Right renal cortex interstitium (tissue), 3 donors: ENCODE measurements around the gene MAP4K1. TPM values are rescaled to one million over a fixed set of nuclear protein-coding genes. Genes with fewer than 3 reads are reported as not detected.
"Not testable (repeated sequence)": the region's sequence is repeated elsewhere in the genome, so short reads cannot be mapped to it uniquely, and the experiment has no call there.

Source experiments
- DNase-seq, 3 donors: peaks; one replicate each; pipeline ENCODE4 v3.0.0-alpha.2; 2013; ENCODE audit warnings: low read depth in 3 of 3, low spot score in 2 of 3
- polyA plus RNA-seq, 3 donors: library from polyadenylated mRNA; unstranded; fragments of 120-200 nt; gene quantifications; one replicate each; pipeline ENCODE4 v1.2.1, GENCODE V29; 2013; ENCODE audit not compliant: insufficient read length in 3 of 3

The MAP4K1 gene
- polyA plus RNA-seq, 3 donors = 2.5 to 2.9 (median 2.6) TPM

DNA sequence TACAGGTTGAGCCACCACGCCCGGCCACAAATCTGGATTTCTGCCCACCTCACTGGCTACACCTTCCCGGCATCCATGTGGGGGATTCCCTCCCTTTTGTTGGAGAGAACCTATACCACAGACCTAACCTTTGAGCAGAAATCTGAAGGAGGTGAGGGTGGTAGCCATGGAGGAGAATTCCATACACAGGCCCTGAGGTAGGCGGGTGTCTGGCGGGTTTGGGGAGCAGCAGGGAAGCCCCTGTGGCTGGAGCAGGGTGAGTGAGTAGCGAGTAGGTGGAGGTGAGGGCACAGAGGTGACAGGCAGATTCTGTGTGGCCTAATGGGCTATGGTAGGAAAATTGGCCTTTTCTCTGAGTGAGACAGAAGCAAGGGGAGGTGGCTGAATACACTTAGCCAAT lies 11.8 kb upstream of the MAP4K1 start:
- no peak for DNase-seq

GRCh38 chr19:38626401-38626800 lies 8.6 kb upstream of the MAP4K1 start:
- no peak for DNase-seq

DNA sequence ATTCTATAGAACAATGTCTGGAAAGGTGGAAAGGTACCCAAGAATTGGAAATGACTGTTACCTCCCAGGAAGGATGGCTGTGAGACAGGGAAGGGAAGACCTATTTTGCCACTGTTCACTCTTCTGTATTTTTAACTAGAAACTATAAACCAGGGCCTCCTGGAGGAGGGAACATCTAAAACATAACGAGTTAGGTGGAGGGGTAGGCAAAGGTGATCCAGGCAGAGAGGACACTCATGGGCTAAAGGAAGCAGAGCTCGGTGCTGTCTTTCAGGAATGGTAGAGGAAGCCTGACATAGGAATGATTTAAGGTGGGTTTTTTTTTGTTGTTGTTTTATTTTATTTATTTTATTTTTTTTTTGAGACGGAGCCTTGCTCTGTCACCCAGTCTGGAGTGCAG lies 7.1 kb upstream of the MAP4K1 start:
- DNase-seq = no peak

DNA sequence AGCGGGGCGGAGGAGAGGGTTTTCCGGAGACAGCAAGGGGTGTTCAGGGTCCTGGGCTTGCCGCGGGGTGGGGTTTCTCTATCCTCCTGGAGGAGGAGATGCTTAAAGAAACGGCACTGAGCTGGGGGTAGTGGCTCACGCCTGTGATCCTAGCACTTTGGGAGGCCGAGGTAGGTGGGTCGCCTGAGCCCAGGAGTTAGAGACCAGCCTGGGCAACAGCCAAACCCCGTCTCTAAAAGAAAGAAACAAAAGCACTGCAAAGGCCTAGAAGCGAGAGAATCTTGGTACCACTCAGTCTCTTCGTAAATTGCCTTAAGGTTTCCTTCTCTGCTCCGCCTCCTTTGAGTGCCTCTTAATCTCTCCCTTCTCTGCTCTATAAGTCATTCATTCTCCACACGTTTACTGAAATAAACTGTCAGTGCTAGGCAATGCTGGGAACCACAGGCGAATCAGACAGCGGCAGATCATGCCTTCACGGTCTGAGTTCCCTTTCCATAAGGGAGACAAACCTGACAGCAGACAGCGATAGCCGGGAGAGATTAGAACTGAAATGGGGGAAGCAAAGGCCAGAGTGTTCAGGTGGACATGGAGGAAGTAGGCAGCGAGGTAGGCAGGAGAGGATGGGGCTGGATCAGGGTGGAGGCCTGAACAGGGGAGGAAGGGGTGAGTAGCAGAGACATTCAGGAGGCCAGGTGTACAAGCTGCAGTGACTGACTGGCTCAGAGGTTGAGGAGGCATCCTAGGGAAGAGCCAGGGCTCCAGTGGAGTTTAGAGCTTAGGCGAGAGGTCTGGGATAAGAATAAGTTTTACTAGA lies 1.8 kb upstream of the MAP4K1 start:
- no peak for DNase-seq

DNA sequence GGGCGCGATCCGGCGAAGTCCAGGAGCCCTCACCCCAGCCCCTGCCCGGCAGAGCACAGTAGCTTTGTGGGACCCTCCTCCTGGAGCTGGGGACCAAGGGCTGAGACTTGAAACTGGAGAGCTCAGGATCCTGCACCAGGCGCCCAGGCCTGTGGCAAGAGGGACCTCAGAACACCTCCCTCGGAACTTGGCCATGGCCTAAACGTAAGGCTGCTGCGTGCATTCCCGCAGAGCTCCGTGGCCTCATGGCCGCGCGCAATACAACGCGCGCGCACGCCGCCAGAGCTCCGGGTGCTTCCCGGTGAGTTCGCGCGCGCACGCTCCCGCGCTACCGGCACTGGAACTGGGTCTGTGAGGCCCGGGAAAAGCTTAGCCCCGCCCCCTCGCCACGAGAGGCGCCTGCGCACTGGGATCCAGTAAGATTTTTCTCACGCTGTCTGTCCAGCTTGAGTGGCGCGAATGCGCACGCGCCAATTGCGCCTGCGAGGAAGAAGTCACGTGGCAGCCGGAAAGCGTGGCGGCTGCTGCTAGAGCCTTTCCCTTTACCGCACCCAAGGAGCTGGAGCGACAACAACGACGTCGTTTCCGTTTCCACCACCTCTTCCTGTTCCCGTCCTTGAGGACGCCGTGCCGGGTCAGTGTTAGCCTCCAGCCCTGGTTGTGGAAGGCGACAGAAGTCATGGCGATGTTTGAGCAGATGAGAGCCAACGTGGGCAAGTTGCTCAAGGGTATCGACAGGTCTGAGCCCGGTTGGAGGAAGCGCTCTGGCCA lies 1.0 kb upstream of the MAP4K1 start, which contains the start of gene EIF3K:
TSS of gene EIF3K (plus strand) at position 599 of the 771 bp plus-strand sequence. CDS start at position 680, 81 bp downstream.
- DNase-seq = peak; percentile 98 to 99 (median 99)

- DNase-seq = no peak
Measured at GRCh38 chr19:38617283-38617763, 430 bp downstream of the MAP4K1 start.

DNA sequence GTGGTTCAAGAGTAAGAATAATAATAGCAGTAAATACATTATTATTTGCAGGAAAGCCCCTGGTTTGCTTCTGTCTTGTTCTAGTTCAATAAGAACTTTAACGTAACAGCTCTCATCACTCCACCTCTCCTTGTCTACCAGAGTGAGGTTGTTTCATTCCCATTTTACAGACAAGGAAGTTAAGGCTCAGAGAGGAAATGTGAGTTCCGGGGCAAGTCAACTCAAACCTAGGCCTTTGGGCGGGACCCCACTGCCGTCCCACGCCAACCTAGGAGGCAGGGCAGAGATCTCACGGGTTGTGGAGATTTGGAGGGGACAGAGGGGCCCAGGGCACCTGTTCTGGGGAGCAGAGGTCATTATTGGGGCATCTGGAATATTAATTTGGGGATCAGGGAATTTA lies 1.5 kb downstream of the MAP4K1 start:
- DNase-seq = no peak

- DNase-seq = no peak
Measured at GRCh38 chr19:38615007-38615581, 2.7 kb downstream of the MAP4K1 start.

DNA sequence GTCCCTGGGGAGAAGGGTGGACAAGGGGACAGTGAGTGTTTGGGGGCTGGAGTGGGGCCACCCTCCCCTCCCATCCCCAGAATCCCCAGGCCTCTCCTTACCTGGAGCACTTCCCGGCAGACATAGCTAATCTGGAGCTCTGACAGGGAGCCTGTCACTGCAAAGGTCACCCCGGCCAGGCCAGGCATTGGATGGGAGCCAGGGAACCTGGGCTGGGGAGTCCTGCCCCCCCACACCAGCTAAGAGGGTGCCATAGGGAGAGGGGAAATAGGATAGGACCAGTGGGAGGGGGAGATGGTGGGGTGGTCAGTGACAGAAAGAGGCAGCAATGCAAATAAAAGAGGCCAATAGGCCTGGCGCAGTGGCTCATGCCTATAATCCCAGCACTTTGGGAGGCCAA lies 3.5 kb downstream of the MAP4K1 start:
- DNase-seq = no peak

DNA sequence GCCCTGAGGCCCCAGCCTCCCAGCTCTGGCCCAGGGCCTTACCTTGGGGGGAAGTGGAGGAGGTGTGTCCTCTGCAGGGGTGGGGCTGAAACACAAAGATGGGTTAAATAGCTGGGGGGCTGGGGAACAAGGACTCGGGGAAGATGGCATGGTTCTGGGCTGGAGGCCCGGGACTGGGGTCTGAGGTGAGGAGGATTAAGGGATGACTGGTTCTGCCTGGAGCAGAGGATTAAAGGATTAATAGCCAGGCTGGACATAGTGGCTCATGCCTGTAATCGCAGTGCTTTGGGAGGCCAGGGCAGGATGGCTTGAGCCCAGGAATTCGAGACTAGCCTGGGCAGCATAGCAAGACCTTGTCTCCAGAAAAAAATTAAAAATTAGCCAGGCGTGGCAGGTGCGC lies 11.6 kb downstream of the MAP4K1 start:
- DNase-seq = no peak

GRCh38 chr19:38602856-38603255 lies 14.9 kb downstream of the MAP4K1 start:
- DNase-seq = not testable (repeated sequence)

DNA sequence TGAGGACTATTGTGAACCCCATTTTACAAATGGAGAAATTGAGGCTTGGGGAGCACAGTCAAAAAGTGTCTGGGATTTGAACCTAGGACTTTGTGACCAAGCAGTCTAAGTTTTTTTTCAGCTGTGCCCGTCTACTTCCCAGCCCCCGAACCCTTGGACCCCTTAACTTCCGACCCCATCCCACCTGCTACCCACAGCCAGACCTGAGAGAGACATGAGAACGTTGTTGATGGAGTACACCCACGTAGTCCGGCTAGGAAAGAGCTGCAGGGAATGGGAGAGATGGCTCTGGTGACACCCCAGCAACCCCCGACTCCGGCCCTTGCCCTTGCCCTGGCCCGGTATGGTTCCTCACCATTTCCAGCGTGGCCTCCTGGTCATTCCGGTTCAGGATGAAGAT lies 18.0 kb downstream of the MAP4K1 start:
- DNase-seq = no peak

- no peak for DNase-seq
Measured at GRCh38 chr19:38597075-38597474, 20.7 kb downstream of the MAP4K1 start.

DNA sequence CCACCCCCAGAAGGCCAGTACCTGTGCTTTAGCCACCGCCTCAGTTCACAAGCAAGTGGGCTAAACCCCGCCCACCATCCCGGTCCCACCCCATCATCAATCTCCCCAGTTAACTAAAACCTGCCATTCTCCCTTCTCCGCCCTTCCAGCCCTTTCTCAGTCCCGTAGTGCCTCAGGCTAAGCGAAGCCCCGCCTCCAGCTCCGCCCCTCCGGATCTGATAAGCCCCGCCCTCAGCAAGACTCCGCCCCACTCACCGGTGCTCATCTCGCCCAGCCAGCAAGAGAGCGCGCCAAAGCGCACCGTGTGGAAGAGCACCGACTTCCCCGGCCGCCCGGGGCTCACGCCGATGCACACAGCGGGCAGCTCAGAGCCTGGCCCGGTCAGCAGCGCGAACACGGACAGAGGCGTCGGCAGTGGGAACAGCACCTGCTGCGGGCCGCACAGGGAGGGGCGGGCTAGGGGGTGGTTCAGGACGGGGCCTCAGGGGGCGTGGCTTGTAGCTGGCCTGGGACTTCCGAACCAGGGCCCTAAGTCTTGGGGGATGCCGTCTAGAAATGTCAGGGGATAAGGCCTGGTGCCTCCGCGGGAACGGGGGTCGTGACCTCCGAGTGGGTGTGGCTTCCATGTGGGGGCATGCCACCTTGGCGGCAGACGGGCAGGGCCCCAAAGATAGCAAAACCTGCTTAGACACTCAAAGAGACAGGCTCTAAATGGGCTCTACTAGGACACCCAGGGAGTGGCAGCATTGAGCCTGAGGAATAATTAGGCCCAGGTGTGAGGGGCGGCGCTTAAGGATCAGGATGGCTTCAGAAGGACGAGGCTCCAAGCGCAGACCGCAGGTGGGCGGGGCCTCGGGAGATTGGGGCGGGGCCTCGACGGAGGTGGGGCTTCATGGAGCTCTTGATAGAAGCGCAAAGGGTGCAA lies 21.4 kb downstream of the MAP4K1 start:
- DNase-seq = peak in 2 of 3 donors; percentile 31 to 41

DNA sequence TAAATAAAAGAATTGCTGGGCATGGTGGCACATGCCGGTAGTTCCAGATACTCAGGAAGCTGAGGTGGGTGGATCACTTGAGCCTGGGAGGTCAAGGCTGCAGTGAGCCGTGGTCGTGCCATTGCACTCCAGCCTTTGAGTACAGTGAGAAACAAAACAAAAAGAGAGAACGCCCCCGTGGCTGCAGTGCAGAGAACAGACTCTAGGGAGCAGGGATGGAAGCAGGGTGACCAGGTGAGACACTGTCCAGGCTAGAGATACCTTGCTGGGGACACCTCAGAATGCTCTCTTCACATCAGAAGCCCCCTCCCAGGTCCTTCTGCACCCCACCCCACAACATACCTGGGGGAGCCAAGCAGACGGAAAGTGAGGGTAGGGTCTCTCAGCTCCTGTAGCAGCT lies 24.8 kb downstream of the MAP4K1 start:
- no peak for DNase-seq

- no peak for DNase-seq
Measured at GRCh38 chr19:38588041-38588440, 29.7 kb downstream of the MAP4K1 start.

DNA sequence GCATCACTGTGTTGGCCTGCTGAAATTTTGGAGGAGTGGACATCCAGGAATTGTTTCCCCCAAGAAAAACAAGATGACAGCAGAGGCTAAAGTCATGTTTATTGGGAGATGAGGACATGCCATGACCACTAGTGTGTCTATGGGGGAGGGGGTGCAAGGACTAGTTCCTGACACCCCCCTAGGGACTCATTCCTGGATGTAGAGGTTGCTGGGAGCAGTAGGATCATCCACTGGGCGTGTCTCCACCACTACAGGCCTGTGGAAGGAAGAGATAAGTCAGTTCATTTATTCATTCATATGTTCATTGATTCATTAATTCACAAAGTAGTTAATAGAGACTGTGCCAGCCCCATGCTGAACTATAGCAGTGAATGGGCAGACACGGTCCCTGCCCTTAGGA lies 30.2 kb downstream of the MAP4K1 start:
- DNase-seq = no peak

DNA sequence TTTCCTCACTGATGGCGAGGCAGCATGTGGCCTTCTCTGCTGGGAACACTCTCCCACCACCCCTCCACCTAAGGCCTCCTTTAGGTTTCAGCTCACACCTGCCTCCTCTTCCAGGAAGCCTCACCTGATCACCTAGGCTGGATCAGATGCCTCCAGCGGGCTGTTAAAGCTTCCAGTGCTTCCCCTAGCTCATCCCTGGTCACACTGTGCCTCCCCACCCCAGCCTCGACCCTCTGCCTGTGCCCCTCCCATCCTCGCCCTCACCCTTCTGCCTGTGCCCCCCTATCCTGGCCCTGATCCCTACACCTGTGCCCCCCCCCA lies 33.8 kb downstream of the MAP4K1 start:
- no peak for DNase-seq

DNA sequence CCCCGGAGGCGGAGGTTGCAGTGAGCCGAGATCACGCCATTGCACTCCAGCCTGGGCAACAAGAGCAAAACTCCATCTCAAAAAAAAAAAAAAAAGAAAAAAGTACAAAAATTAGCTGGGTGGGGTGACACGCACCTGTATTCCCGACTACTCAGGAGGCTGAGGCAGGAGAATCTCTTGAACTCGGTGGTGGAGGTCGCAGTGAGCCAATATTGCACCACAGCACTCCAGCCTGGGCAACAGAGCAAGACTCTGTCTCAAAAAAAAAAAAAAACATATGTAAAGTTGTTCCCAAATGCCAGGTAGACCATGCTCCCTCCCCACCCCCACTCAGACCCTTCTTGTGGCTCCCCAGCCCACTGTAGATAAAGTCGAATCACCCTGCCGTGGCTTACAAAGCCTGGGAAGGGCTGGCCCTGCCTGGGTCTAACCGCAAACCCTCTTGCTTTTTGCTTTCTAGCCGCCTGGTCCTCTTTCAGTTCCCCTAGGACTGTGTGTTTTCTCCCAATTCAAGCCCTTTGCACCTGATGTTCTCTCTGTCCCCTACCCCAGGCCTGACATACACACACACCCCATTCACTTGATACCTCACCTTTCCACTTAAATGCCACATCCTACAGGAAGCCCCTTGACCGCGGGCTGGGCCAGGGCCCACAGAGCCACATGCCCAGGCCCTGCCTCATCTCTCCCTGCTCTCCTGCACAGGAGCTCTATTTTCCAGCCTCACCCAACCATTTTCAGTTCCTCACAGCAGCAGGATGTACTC lies 34.4 kb downstream of the MAP4K1 start:
- DNase-seq = no peak

DNA sequence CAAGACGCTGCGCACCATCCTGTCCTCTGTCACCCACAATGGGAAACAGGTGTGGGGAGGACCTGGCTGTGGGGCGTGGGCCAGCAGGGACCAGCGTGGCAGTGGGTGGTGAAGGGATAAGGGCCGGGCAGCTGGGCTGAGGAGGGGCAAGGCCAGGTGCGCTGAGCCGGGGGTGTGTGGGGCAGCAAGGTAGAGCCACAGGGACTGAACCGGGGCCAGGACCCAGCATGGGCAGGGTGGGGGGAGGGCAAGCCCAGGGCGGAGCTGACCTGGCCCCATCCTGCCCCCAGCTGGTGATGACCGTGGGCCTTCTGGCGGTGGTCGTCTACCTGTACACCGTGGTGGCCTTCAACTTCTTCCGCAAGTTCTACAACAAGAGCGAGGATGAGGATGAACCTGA lies 37.7 kb downstream of the MAP4K1 start:
- no peak for DNase-seq
